Transverse colon (tissue), 4 donors: ENCODE measurements around the gene IL3.

Experiments
- CTCF ChIP-seq, 5 experiments: fragments of 200-600 bp in 3 of 5; fragments of 450-650 bp in 2 of 5; sonication (generic) in 3 of 5; IDR thresholded peaks; 1 replicate in 2 of 5; 2 replicates in 3 of 5; pipeline ENCODE4 v1.5.1; 2016 to 2017; ENCODE audit warnings: antibody characterized with exemption in 5 of 5, inconsistent platforms in 3 of 5, mild to moderate bottlenecking in 2 of 5, moderate library complexity in 1 of 5
- EP300 ChIP-seq: sonication (generic); formaldehyde crosslinking; IDR thresholded peaks from one replicate; pipeline ENCODE4 v1.6.1; 2017; ENCODE audit warnings: antibody characterized with exemption, low read depth
- POLR2A ChIP-seq: fragments of 450-650 bp; IDR thresholded peaks from one replicate; pipeline ENCODE4 v1.6.1; 2016; ENCODE audit warnings: antibody characterized with exemption, mild to moderate bottlenecking, moderate library complexity
- POLR2AphosphoS5 ChIP-seq, 3 donors: sonication (generic); formaldehyde crosslinking; IDR thresholded peaks; one replicate each; pipeline ENCODE4 v1.6.1; 2016; ENCODE audit warnings: antibody characterized with exemption in 3 of 3

GRCh38 chr5:132065351-132065937, 5.0 kb downstream of the IL3 start:
- TF ChIP-seq CTCF (IDR thresholded peaks at IDR 0.05) (peak in 2 of 5 experiments; percentile 26 to 30), EP300 (no peak), POLR2A (no peak), POLR2AphosphoS5 (IDR thresholded peaks at IDR 0.05) (no peak)
